Colonic mucosa (tissue), 4 donors: ENCODE results near the gene MOB1A. TPM values are rescaled to one million over a fixed set of nuclear protein-coding genes. Genes with fewer than 3 reads are reported as not detected.

Source experiments
- DNase-seq: peaks from one replicate; pipeline ENCODE4 v3.0.0-alpha.2; 2020
- H3K27ac ChIP-seq: fragments of 200-600 bp; one replicate; pipeline ENCODE4 v1.8.0; 2021
- H3K27me3 ChIP-seq: fragments of 200-600 bp; one replicate; pipeline ENCODE4 v1.8.0; 2021
- H3K36me3 ChIP-seq: fragments of 200-600 bp; one replicate; pipeline ENCODE4 v1.8.0; 2021
- H3K4me1 ChIP-seq: fragments of 200-600 bp; one replicate; pipeline ENCODE4 v1.8.0; 2021; ENCODE audit warnings: mild to moderate bottlenecking
- H3K4me3 ChIP-seq: fragments of 200-600 bp; one replicate; pipeline ENCODE4 v1.8.0; 2021
- H3K9ac ChIP-seq, 2 donors: one replicate each; pipeline ENCODE4 v1.7.0; 2013; ENCODE audit warnings: control low read depth in 2 of 2, low read depth in 2 of 2, low read length in 2 of 2
- H3K9me3 ChIP-seq: fragments of 200-600 bp; one replicate; pipeline ENCODE4 v1.8.0; 2021
- intact Hi-C: fragments of 100-400 bp; cut with DNase I; formaldehyde crosslinking; loops from one replicate; pipeline ENCODE4 v1.14.1; 2022
- total RNA-seq, 2 donors: library from RNA; stranded (reverse); fragmentation: NEBNext Ultra II Directional in 1 of 2; extraction: Animal tissue kit (Norgen Biotek cat#: 25700) in 1 of 2; gene quantifications; one replicate each; pipeline ENCODE4 v1.2.1, GENCODE V29; 2021
- TF ChIP-seq, protein P1 (sequence below): fragments of 200-600 bp; IDR thresholded peaks from one replicate; pipeline ENCODE4 v1.8.0; 2022; ENCODE audit warnings: antibody characterized with exemption, mild to moderate bottlenecking
- donor health status: healthy.
- donor health status: DM: no; HTN: no; CAD: no.
- donor health status: DM: no; HTN: no; CAD: no.

MOB1A gene
- total RNA-seq, 2 donors from 2014 or later: 124 to 160 TPM

DNA sequence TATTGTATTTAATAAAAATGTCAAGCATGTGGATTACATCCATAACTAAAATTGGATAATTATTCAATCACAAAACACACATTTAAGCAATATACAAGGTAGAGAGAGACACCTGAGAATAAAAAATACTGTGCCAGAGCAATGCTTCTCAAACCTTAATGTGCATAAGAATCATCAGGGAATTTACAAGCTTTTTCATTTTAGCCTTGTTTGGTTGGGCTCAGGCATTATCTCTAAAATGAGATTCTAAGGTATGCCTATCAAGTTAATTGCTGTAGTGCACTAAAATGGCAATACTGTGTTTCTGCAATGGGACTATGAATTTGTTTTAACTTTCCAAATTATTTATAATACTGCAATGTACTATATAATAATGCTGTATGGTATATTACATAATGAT, 983 bp downstream of the MOB1A start:
- H3K36me3 ChIP-seq: no peaks in the 10 kb centered on the region
- peaks cover 6% of the 10 kb centered on the region for H3K4me1 ChIP-seq
- no peaks in the 10 kb centered on the region for H3K27me3 ChIP-seq
- H3K4me3 ChIP-seq: peak overlapping the region; percentile 69
- no peak for DNase-seq
- H3K9me3 ChIP-seq: no peaks in the 10 kb centered on the region
- peak overlapping the region; percentile 77 to 93 for H3K9ac ChIP-seq
- H3K27ac ChIP-seq: peak overlapping the region; percentile 89
- TF ChIP-seq, protein P1, sequence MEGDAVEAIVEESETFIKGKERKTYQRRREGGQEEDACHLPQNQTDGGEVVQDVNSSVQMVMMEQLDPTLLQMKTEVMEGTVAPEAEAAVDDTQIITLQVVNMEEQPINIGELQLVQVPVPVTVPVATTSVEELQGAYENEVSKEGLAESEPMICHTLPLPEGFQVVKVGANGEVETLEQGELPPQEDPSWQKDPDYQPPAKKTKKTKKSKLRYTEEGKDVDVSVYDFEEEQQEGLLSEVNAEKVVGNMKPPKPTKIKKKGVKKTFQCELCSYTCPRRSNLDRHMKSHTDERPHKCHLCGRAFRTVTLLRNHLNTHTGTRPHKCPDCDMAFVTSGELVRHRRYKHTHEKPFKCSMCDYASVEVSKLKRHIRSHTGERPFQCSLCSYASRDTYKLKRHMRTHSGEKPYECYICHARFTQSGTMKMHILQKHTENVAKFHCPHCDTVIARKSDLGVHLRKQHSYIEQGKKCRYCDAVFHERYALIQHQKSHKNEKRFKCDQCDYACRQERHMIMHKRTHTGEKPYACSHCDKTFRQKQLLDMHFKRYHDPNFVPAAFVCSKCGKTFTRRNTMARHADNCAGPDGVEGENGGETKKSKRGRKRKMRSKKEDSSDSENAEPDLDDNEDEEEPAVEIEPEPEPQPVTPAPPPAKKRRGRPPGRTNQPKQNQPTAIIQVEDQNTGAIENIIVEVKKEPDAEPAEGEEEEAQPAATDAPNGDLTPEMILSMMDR: no peak
- intact Hi-C loops: no loop called here

DNA sequence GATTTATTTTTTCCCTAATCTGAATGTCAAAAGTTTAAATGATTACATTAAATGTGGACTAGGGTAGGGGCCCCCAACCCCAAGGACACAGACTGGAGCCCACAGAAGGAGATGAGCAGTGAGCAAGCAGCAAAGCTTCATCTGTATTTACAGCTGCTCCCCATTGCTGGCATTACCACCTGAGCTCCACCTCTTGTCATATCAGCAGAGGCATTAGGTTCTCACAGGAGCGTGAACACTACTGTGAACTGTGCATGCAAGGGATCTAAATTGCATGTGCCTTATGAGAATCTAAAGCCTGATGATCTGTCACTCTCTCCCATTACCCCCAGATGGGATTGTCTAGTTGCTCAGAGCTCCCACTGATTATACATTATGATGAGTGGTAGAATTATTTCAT, 3.8 kb downstream of the MOB1A start:
- no peak overlapping the region for H3K4me3 ChIP-seq
- no peaks in the 10 kb centered on the region for H3K36me3 ChIP-seq
- no peak overlapping the region for H3K9ac ChIP-seq
- no peak for DNase-seq
- peaks cover 6% of the 10 kb centered on the region for H3K4me1 ChIP-seq
- intact Hi-C loops: no loop called here
- H3K27ac ChIP-seq: no peak overlapping the region
- H3K9me3 ChIP-seq: no peaks in the 10 kb centered on the region
- TF ChIP-seq, protein P1: no peak
- no peaks in the 10 kb centered on the region for H3K27me3 ChIP-seq

GRCh38 chr2:74168739-74169138, 9.9 kb downstream of the MOB1A start:
- DNase-seq: no peak
- H3K27me3 ChIP-seq: no peaks in the 10 kb centered on the region
- peaks cover 12% of the 10 kb centered on the region for H3K36me3 ChIP-seq
- H3K9me3 ChIP-seq: no peaks in the 10 kb centered on the region
- no peak overlapping the region for H3K9ac ChIP-seq
- no peak overlapping the region for H3K27ac ChIP-seq
- TF ChIP-seq, protein P1: no peak
- no peaks in the 10 kb centered on the region for H3K4me1 ChIP-seq
- no peak overlapping the region for H3K4me3 ChIP-seq
- intact Hi-C loops: no loop called here

GRCh38 chr2:74164761-74165160, 13.9 kb downstream of the MOB1A start:
- no peak for DNase-seq
- no peak overlapping the region for H3K4me3 ChIP-seq
- H3K27ac ChIP-seq: no peak overlapping the region
- intact Hi-C loops: no loop called here
- H3K4me1 ChIP-seq: no peaks in the 10 kb centered on the region
- H3K27me3 ChIP-seq: no peaks in the 10 kb centered on the region
- TF ChIP-seq, protein P1: no peak
- no peak overlapping the region for H3K9ac ChIP-seq
- H3K9me3 ChIP-seq: no peaks in the 10 kb centered on the region
- H3K36me3 ChIP-seq: peaks cover 12% of the 10 kb centered on the region

DNA sequence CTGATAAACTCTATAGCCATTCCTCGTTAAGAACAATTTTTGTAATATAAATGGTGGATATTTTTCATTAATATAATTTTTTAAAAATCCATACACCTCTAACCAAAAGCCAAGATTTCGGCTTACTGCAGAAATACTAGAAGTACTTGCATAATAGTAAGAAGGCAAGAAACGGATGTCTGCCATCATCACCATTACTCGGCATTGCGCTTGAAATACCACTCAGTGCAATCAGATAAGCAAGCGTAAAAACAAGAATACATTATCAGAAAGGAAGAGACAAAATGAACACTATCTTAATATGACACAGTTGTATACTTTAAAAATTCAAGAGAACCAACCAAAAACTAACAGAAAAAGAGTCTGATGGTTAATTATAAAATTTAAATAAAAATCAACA, 15.7 kb downstream of the MOB1A start:
- H3K4me3 ChIP-seq: no peak overlapping the region

More for the DNA sequence above, 15.7 kb downstream of the MOB1A start:
- no peak for DNase-seq
- no peaks in the 10 kb centered on the region for H3K27me3 ChIP-seq
- H3K9me3 ChIP-seq: no peaks in the 10 kb centered on the region
- H3K9ac ChIP-seq: no peak overlapping the region
- intact Hi-C loops: no loop called here
- H3K36me3 ChIP-seq: peaks cover 12% of the 10 kb centered on the region
- no peak overlapping the region for H3K27ac ChIP-seq
- no peaks in the 10 kb centered on the region for H3K4me1 ChIP-seq
- TF ChIP-seq, protein P1: no peak
